ENCODE data around the gene SURF4.

DNA sequence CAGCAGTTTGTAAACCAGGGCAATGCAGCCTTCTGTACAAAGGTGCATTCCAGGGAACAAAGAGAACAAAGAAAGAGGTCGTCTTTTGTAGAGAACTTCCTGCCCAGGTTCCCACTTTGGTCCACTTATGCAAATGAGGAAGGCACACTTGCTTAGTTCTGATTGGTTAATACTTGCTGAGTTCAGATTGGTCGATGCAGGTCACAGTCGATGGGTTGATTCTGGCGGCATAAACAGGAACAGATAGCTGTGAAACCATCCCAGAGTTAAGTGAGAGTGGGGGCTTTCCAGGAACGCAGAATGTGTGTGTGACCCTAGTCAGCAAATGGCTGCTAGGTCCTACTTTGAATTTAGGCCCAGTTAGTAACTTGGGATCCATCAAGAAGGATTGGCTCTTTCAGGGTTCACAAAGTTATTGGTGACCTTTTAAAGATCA is 44.5 kb upstream of the SURF4 start:
- TF ChIP-seq ZFX (IDR thresholded peaks at IDR 0.05; ENCODE audit: borderline replicate concordance) = no peak
- TF ChIP-seq, protein P1, sequence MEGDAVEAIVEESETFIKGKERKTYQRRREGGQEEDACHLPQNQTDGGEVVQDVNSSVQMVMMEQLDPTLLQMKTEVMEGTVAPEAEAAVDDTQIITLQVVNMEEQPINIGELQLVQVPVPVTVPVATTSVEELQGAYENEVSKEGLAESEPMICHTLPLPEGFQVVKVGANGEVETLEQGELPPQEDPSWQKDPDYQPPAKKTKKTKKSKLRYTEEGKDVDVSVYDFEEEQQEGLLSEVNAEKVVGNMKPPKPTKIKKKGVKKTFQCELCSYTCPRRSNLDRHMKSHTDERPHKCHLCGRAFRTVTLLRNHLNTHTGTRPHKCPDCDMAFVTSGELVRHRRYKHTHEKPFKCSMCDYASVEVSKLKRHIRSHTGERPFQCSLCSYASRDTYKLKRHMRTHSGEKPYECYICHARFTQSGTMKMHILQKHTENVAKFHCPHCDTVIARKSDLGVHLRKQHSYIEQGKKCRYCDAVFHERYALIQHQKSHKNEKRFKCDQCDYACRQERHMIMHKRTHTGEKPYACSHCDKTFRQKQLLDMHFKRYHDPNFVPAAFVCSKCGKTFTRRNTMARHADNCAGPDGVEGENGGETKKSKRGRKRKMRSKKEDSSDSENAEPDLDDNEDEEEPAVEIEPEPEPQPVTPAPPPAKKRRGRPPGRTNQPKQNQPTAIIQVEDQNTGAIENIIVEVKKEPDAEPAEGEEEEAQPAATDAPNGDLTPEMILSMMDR (IDR thresholded peaks at IDR 0.05) = no peak

Data from 22Rv1 (cell line).